PFSK-1 (cell line): ENCODE data around the gene TMEM150B.

Source experiments
- POLR2AphosphoS5 ChIP-seq: IDR thresholded peaks from 2 replicates; pipeline ENCODE4 v1.6.1; 2012; ENCODE audit warnings: low read depth, mild to moderate bottlenecking, control low read depth, low read length, moderate library complexity
- REST ChIP-seq, 2 experiments: IDR thresholded peaks; 2 replicates each; pipeline versions ENCODE4 v1.6.1 to v1.8.0; 2011 to 2012; ENCODE audit warnings: low read depth in 2 of 2, low read length in 2 of 2, control low read depth in 1 of 2, inconsistent platforms in 1 of 2, mild to moderate bottlenecking in 1 of 2, moderate library complexity in 1 of 2; ENCODE audit not compliant: insufficient read depth in 1 of 2
- SIN3A ChIP-seq: IDR thresholded peaks from 2 replicates; pipeline ENCODE4 v1.6.1; 2012; ENCODE audit warnings: mild to moderate bottlenecking, low read length, moderate library complexity, borderline replicate concordance; ENCODE audit not compliant: insufficient read depth
- TAF1 ChIP-seq: IDR thresholded peaks from 2 replicates; pipeline ENCODE4 v1.6.1; 2012; ENCODE audit warnings: low read length, control low read depth, borderline replicate concordance; ENCODE audit not compliant: insufficient read depth

GRCh38 chr19:55283548-55284377 is 41.4 kb downstream of the TMEM150B start, which contains the start of gene BRSK1:
- TF ChIP-seq SIN3A, result no peak
- no peak for TF ChIP-seq TAF1
- no peak for TF ChIP-seq POLR2AphosphoS5
- TF ChIP-seq REST (IDR thresholded peaks at IDR 0.05; ENCODE audit: insufficient read depth in 1 of 2, low read depth in 2 of 2, low read length in 2 of 2), result no peak
